Measurements from ENCODE around the gene PHKG1.
"Not testable (repeated sequence)": the region's sequence is repeated elsewhere in the genome, so short reads cannot be mapped to it uniquely, and the experiment has no call there.

The PHKG1 gene

DNA sequence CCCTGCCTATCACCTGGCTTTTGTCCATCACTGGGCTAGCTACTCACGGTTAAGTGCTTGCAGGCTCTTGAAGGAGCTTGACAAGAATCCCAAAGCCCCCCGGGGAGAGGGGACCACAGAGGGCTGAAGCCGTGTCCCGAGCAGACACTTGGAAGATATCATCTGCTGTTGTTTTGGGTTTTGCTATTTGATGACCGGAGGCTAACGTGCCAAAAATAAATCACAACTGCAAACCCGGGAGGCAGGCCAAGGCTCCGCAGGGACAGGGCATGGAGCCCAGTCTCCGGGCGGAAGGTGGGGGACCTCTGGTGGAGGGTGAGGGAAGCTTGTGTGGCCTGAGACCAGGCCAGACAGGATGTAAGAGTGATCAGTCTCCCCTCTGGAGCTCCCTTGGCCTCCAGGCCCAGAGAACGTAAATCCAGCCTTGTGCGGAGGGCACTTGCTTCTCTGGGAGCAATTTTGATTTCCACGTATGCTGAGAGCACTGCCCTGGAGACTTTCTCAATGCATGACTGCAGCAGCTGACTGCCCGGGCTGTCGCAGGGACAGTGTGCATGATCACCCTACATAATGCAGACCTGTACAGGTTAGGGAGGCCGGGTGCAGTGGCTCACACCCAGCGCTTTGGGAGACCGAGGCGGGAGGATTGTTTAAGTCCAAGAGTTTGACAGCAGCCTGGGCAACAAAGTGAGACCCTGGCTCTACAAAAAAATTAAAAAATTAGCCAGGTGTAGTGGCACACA, at the start of gene PHKG1:
PHKG1 (minus strand) TSS at position 164 of the 743 bp plus-strand sequence. CDS start 4,011 bp downstream, outside the sequence.
- in situ Hi-C loops (cut with HindIII; ENCODE audit: low sequenced_read_pairs) = no loop called here

DNA sequence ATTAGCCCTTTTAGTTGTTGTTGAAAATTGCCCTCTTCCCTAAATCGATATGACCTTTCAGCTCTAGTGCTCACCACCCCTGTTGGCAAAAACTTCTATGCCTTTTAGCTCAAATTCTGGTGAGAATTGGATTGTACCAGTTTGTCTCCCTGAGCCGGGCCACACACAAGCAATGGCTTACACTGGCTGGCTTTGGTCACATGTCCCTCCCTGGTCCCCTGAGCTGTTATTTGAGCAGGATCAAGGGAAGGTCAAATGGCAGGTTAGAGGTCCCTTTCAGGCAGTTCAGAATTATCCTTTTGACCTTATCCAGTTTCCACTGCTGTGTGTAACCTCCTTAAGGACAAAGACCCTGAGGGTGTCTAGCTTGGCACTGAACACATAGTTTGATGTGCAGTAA, 38.3 kb upstream of the PHKG1 start:
- in situ Hi-C loops (cut with HindIII; ENCODE audit: low sequenced_read_pairs) = not testable (repeated sequence)

DNA sequence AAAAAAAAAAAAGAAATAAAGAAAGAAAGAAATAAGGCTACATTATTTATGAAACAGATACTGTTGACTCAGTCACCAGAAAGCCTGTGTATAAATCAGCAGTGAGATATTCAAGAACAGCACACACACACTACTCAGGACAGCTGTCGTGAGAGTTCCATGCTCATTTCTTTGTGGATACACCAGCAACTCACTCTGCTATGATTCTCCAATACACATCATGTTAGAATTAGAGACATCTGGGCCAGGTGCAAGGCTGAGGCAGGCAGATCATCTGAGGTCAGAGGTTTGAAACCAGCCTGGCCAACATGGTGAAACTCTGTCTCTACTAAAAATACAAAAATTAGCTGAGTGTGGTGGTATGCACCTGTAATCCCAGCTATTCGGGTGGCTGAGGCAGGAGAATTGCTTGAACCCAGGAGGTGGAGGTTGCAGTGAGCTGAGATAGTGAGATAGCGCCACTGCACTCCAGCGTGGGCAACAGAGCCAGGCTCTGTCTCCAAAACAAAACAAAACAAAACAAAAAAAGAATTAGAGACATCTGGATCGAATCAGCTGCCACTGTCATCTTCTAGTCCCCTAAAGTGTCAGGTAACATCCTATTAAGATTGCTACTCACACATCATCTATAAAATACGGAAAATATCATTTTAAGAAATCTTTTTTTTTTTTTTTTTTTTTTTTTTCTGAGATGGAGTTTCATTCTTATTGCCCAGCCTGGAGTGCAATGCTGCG, 34.7 kb upstream of the PHKG1 start:
- in situ Hi-C loops (cut with HindIII; ENCODE audit: low sequenced_read_pairs) = no loop called here

DNA sequence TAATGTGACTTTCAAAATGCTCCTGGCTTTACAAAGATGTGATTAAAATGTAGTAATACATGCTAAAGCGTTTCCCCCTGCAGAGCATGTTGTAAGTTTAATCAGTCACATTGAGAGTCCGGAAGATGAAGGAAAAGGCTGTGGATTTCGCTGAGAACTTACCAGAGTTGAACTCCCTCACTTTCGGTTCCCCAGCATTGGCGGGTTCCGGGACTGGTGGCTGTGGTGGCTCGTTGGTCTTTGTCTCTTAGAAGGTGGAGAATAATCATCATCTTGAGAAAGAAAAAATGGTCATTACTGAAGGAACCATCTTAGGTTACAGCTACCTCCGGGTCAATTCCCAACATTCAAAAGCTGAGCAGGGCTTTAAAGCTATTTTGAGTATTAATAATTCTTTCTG, 33.1 kb upstream of the PHKG1 start:
- in situ Hi-C loops (cut with HindIII; ENCODE audit: low sequenced_read_pairs) = no loop called here

DNA sequence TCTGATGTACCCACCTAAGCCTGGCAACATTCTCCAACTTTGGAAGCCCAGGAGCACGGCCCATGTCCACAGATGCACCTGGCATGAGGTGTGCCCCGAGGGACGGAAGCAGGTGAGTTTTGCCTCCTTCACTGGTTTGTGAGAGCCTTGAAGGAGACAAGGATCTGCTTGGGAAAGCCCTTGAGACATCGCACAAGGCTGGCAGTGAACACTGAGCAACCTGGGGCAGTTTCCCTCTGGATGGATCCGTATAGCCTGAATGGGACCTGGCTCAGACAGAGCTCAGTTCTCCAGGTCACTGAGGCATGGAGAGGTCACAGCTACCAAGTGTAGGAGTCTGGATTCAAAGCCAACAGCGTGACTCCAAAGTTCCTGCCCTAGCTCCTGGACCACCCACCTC, 32.2 kb upstream of the PHKG1 start:
- in situ Hi-C loops (cut with HindIII; ENCODE audit: low sequenced_read_pairs) = no loop called here

DNA sequence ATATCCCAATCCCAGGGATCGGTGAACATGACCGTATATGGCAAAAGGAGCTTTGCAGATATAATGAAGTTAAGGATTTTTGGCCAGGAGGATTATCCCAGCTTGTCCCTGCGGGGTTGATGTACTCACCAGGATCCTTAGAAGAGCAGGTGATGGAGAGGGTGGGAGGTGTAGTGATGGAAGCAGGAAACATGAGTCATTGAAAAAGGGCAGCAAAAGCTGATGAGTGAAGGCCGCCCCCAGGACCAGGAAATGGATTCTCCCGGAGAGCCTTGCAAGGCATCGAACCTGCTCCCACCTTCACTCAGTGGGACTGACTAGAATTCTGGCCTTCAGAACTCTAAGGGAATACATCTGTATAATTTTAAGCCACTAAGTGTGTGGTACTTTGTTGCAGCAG, 28.7 kb upstream of the PHKG1 start:
- in situ Hi-C loops (cut with HindIII; ENCODE audit: low sequenced_read_pairs) = no loop called here

DNA sequence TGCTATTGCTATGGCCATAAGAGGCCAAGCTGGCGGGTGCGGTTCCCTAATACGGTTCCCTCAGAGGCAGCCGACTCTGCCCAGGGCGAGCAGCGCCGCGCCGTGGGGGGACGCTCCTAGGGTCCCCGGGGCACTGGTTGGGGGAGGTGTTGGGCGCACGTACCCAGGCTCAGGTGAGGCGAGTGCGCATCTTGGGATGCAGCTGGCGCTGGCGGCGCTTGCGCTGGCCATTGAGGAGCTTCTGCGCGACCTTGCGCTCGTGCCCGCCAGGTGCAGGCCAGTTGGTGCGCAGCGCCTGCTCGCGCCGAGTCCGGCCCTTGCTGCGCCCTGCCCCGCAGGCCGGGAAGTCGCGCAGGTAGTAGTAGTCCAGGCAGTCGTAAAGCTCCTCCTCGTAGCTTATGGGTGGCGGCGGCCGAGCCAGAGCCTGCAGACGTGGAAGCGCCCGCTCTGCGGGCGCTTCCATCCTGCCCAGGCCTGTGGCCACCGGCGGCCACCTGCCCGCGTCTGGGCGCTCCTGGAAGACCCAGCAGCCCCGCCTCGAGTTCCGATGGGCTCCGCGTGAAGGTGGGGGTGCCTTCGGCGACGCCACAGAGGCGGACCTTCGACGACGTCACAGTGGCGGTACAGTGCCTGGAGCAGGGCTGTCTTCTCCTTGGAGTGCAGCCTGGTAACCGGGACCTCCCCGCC, 23.2 kb upstream of the PHKG1 start, which contains the start of gene NUPR2:
NUPR2 (minus strand) TSS at position 566 of the 687 bp plus-strand sequence; CDS start at position 463, 103 bp downstream.
- in situ Hi-C loops (cut with HindIII; ENCODE audit: low sequenced_read_pairs) = no loop called here

DNA sequence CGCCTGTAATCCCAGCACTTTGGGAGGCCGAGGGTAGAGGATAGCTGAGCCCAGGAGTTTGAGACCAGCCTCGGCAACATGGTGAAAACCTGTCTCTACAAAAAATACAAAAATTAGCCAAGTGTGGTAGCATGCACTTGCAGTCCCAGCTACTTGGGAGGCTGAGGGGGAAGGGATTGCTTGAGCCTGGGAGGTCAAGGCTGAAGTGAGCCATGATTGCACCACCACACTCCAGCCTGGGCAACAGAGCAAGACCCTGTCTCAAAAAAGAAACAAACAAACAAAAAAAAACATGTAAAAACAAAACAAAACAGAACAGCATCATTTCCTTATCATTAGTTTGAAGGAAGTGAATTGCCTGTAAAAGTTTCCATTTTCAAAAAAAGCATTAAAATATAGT, 19.5 kb upstream of the PHKG1 start:
- in situ Hi-C loops (cut with HindIII; ENCODE audit: low sequenced_read_pairs) = not testable (repeated sequence)

DNA sequence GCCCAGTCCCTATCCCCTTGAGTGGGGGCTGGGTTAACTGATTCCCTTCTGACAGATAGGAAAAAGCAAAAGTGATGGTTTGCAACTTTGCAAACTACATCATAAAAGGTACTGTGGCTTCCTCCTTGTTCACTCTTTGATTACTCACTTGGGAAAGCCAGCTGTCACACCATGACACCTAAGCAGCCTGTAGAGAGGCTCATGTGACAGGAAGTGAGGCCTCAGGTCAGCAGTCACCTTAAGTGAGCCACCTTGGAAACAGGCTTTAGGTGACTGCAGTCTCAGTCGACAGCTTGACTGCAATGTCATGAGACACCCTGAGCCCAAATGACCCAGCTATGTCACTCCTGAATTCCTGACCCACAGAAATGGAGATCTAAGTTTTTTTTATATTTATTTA, 17.9 kb upstream of the PHKG1 start:
- in situ Hi-C loops (cut with HindIII; ENCODE audit: low sequenced_read_pairs) = no loop called here

DNA sequence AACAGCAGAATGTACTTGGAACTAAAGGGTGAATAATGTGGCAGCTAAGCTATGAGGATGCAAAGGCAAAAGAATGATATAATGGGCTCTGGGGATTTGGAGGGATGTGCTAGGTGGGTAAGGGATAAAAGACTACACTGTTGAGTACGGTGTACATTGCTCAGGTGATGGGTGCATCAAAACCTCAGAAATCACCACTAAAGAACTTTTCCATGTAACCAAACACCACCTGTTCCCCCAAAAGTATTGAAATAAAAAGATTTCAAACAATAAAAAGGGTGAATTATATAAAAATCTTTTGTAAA, 15.2 kb upstream of the PHKG1 start:
- in situ Hi-C loops (cut with HindIII; ENCODE audit: low sequenced_read_pairs) = no loop called here

DNA sequence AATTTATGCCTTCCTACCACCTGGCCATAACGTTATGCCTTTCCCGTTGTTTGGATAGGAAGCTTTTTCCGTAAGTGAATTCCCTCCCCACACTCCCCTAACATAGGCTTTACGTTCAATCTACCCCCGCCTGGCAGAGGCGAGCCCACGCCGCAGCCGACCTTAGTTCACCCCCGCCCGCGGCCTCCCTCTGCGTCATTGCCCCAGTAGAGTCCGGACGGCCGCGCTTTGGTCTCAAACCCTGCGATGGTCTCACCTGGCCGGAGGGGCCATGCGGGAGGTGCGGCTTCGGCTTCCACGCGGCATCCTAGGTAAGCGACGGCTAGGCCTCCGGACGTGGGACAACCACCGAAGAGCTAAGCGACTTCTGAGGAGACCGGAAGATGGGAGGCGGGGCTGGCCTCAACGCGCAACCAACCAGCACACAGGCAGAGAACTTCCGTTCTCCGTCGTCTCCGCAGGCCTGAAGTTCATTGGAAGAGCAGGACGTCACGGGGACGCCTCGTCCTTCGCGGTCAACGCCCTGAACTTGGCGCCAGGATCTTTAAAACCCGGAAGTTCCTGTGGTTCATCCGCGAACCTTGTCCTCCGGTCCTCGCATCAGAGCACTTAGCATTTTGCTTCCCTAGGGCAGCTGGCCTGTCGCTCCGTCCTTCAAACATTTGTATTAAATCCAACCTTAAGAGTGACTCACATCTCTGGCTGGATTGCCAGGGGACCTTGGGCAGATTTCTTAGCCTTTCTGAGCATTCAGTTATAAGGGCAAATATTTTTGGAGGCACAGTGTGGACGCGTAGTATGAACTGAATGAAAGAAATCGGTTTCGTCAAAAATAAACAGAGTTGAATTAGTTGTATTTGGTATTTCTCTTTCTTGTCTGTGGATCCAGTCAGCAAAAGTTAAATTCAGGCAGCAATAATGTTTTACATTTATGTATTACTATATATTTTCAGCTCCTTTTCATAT, 13.6 kb upstream of the PHKG1 start, which contains the start of gene CHCHD2:
CHCHD2 (minus strand) TSS at position 369 of the 966 bp plus-strand sequence; CDS start at position 306, 63 bp downstream.
- in situ Hi-C loops (cut with HindIII; ENCODE audit: low sequenced_read_pairs) = no loop called here

DNA sequence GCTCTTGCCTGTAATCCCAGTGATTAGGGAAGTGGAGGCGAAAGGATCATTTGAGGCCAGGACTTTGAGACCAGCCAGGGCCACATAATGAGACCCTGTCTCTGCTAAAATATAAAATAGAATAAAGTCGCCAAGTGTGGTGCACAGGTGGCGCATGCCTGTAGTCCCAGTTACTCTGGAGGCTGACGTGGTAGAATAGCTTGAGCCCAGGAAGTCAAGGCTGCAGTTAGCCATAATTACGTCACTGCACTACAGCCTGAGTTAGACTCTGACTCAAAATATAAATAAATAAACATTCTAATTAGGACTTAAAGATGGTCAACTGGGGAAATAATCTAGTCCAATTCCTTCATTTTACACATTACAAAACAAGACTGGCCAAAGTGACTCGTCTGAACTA, 12.8 kb upstream of the PHKG1 start:
- in situ Hi-C loops (cut with HindIII; ENCODE audit: low sequenced_read_pairs) = no loop called here

DNA sequence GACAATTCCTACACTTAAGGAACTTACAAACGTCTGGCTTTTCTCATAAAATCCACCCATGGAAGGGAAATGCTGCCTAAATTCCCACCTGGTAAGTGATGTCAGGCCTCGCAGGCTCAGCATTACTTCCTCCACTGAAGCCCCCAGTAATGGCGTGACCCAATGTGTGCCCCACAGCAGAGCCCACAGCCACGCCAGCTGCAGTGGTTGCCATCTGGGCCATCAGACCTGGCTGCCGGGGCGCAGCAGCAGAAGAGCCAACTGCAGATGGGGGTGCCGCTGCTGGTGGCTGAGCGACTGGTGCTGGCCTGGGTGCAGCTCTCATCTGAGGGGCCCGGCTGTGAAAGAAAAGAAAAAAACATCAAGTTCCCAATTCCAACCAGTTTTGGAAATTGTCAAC, 11.4 kb upstream of the PHKG1 start:
- in situ Hi-C loops (cut with HindIII; ENCODE audit: low sequenced_read_pairs) = not testable (repeated sequence)

DNA sequence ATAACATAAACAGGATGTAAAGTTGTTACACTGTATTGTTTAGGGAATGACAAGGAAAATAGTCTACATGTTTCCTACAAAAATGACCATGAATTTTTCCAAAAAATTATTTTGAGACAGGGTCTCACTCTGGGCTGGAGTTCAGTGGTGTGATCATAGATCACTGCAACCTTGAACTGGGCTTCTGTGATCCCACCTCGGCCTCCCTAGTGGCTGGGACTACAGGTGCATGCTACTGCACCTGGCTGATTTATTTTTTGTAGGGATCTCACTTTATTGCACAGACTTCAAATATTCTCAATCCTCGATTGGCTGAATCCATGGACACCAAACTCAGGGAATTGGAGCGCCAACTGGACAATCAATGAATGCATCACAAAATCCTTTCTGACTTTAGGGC, 6.9 kb upstream of the PHKG1 start:
- in situ Hi-C loops (cut with HindIII; ENCODE audit: low sequenced_read_pairs) = no loop called here

DNA sequence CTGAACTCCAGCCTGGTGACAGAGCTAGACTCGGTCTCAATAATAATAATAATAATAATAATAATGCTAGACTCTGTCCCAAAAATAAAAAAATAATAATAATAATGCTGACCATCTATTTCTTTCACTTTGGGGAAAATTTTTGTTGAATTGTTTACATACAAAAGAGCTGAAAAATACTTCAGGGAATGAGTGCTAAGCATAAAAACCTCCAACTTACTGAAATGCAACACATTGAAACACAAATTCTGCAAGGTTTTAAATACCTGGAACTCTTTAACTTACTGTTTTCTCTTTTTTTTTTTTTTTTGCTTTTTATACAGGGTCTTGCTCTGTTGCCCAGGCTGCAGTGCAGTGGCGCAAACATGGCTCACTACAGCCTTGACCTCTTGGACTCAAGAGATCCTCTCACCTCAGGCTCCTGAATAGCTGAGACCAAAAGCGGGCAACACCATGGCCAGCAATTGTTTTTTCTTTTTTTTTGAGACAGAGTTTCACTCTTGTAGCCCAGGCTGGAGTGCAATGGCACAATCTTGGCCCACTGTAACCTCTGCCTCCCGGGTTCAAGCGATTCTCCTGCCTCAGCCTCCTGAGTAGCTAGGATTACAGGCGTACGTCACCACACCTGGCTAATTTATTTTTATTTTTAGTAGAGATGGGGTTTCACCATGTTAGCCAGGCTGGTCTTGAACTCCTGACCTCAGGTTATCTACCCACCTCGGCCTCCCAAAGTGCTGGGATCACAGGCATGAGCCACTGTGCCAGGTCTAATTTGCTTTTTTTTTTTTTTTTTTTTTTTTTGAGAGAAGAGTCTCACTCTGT, 5.6 kb upstream of the PHKG1 start:
- in situ Hi-C loops (cut with HindIII; ENCODE audit: low sequenced_read_pairs) = not testable (repeated sequence)

DNA sequence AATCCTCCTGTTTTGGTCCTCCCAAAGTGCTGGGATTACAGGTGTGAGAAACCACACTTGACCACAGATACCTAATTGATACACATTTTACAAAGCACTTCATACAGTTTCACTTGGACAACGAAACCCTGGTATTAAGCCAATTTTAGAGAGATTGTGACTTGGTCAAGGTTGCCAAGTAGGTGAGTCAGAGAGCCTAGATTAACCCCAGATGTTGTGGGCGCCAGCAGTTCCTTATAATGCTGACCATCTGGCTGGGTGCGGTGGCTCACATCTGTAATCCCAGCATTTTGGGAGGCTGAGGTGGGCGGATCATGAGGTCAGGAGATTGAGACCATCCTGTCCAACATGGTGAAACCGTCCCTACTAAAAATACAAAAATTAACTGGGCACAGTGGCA, 4.9 kb upstream of the PHKG1 start:
- in situ Hi-C loops (cut with HindIII; ENCODE audit: low sequenced_read_pairs) = no loop called here

DNA sequence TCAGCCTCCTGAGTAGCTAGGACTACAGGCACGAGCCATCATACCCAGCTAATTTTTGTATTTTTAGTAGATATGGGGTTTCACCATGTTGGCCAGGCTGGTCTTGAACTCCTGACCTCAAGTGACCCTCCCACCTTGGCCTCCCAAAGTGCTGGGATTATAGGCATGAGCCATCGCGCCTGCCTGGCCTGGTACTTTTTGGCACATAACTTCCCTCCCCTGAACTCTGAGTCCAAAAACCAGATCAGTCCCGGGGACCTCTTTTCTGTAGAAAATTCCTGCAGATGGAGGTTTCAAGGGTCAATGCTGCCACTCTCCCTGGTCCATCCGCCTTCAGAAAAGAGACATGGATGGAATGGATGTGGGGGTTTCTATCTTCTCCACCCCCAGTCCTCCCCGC, 364 bp downstream of the PHKG1 start:
- in situ Hi-C loops (cut with HindIII; ENCODE audit: low sequenced_read_pairs) = not testable (repeated sequence)

DNA sequence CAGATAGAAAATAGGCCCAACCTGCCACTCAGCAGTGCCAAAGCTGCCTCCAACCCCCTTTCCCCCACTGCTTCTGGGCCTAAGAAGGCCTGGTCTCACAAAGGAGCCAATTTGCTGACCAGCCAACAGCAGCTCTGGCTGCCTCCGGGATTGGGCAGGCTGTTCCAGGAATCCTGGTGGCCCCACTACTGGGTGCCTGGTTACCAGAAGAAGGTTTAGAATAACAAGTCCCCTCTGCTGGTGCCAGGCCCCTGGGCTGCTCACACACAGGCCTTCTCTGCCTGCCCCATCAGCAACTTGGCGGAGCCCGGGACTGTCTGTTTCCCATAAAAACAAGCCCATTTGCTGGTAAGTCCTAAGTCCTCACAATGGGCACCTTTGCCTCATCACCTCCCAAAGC, 1.2 kb downstream of the PHKG1 start:
- in situ Hi-C loops (cut with HindIII; ENCODE audit: low sequenced_read_pairs) = no loop called here

DNA sequence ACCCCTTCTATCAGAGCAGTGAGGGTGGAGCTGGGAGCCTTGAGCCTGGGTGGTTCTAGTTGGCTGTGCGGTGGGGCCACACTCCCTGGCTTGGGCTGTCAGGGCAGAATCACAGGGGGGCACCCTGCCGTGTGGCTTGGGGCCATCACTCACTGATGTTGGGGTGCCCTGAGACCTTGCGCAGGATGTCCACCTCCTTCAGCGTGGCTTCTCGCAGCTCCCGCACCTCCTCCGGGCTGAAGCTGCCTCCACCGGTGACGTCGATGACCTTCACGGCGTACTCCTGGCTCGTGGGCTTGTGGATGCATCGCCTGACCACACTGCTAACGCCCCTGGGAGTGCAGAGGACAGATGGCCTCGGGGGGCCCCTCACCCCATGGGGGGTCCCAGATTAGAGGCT, 5.3 kb downstream of the PHKG1 start:
- in situ Hi-C loops (cut with HindIII; ENCODE audit: low sequenced_read_pairs) = no loop called here

DNA sequence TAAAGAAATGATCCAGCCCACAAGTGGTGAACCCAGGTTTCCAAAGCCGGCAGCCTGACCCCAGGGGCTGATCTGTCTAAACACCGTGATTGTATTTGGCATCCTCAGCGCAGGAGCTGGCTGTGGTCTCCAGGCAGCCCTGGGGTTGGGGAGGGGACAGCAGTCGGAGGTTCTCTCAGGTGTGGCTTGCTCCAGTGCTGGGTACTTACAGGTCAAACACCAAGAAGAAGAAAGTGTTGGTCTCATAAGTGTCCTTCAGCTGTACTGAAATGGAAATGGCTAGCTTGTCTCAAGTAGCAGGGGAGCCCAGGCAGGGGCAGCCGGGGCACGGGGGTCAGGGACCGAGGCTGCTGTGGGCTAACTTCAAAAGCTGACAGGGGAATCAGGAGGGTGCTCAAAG, 6.0 kb downstream of the PHKG1 start:
- in situ Hi-C loops (cut with HindIII; ENCODE audit: low sequenced_read_pairs) = no loop called here
